Lung (tissue), 12 donors: ENCODE data around the gene TMEM253. TPM values are rescaled to one million over a fixed set of nuclear protein-coding genes. Genes with fewer than 3 reads are reported as not detected.

Source experiments
- ATAC-seq: fragments of 200-7000 bp; cut with Tn5 transposase; one replicate; pipeline ENCODE4 v1.9.1; 2020; ENCODE audit warnings: moderate number of reproducible peaks; ENCODE audit not compliant: insufficient read depth, low FRiP score
- DNase-seq, 3 donors: peaks; one replicate each; pipeline ENCODE4 v3.0.0-alpha.2; 2013 to 2017
- H3K27ac ChIP-seq, 2 donors: one replicate each; pipeline ENCODE4 v1.5.1; 2013; ENCODE audit warnings: mild to moderate bottlenecking in 2 of 2, moderate library complexity in 2 of 2, control low read depth in 1 of 2, inconsistent platforms in 1 of 2, low read depth in 1 of 2, low read length in 1 of 2
- H3K27me3 ChIP-seq, 3 donors: one replicate each; pipeline ENCODE4 v1.5.1; 2013; ENCODE audit warnings: low read length in 2 of 3; ENCODE audit not compliant: control insufficient read depth in 3 of 3, insufficient read depth in 3 of 3
- H3K36me3 ChIP-seq, 4 donors: one replicate each; pipeline ENCODE4 v1.5.1; 2013; ENCODE audit warnings: low read length in 4 of 4, mild to moderate bottlenecking in 1 of 4, moderate library complexity in 1 of 4; ENCODE audit not compliant: control insufficient read depth in 4 of 4, insufficient read depth in 4 of 4
- H3K4me1 ChIP-seq, 5 donors: one replicate each; pipeline ENCODE4 v1.5.1; 2013; ENCODE audit warnings: low read length in 5 of 5, mild to moderate bottlenecking in 2 of 5, moderate library complexity in 1 of 5; ENCODE audit not compliant: control insufficient read depth in 5 of 5, insufficient read depth in 5 of 5
- H3K4me3 ChIP-seq: one replicate; pipeline ENCODE4 v1.5.1; 2013; ENCODE audit warnings: mild to moderate bottlenecking, control low read depth, moderate library complexity
- H3K9ac ChIP-seq, 2 donors: one replicate each; pipeline ENCODE4 v1.5.1; 2013; ENCODE audit warnings: low read length in 2 of 2, control low read depth in 1 of 2; ENCODE audit not compliant: insufficient read depth in 1 of 2
- H3K9me3 ChIP-seq, 4 donors: one replicate each; pipeline ENCODE4 v1.5.1; 2013; ENCODE audit warnings: low read length in 3 of 4, mild to moderate bottlenecking in 1 of 4, moderate library complexity in 1 of 4; ENCODE audit not compliant: control insufficient read depth in 4 of 4, insufficient read depth in 3 of 4
- CTCF ChIP-seq: IDR thresholded peaks from 2 replicates; pipeline ENCODE4 v1.5.1; 2012; ENCODE audit warnings: mild to moderate bottlenecking; ENCODE audit errors: control extremely low read depth, extremely low read depth
- WGBS, 2 donors: extraction: QIAGEN DNeasy Blood & Tissue Kit; methylation state at CpG; one replicate each; pipeline ENCODE4 v1.1.7; 2013; 5-methylcytosine and 5-hydroxymethylcytosine counted together
- polyA plus RNA-seq, 2 donors: library from polyadenylated mRNA; stranded (reverse); fragments of 200-250 nt; gene quantifications; one replicate each; pipeline ENCODE4 v1.2.1, GENCODE V29; 2013
- total RNA-seq, 2 donors: library from RNA; depleted of rRNA in 1 of 2; stranded (reverse); fragments of >200 nt in 1 of 2; gene quantifications; one replicate each; pipeline ENCODE4 v1.2.1, GENCODE V29; 2014 to 2021
- donor health status: control.
- donor health status: control.
- donor health status: Bipolar disorder and iron deficiency.
- donor health status: healthy.
- donor health status: DM: yes; HTN: yes; CAD: no.

The TMEM253 gene
- total and polyA plus RNA-seq, 4 donors = 0.20 to 0.52 (median 0.34) TPM

- no peak overlapping the region for H3K9ac ChIP-seq
- no peaks in the 10 kb centered on the region for H3K36me3 ChIP-seq
- H3K4me1 ChIP-seq = peaks cover 10 to 48% (median 22%) of the 10 kb centered on the region in 5 donors
These were observed 1.0 kb downstream of the TMEM253 start for GRCh38 chr14:21101802-21102413.

GRCh38 chr14:21102521-21103410 lies 1.9 kb downstream of the TMEM253 start:
- H3K36me3 ChIP-seq = no peaks in the 10 kb centered on the region
- no peaks in the 10 kb centered on the region for H3K27me3 ChIP-seq
- H3K9me3 ChIP-seq = no peaks in the 10 kb centered on the region
- no peak for ATAC-seq
- TF ChIP-seq CTCF = no peak
- H3K27ac ChIP-seq = peak overlapping the region; percentile 11 to 97
- peaks cover 13 to 54% (median 23%) of the 10 kb centered on the region in 5 donors for H3K4me1 ChIP-seq
- no peak for DNase-seq
- H3K9ac ChIP-seq = peak overlapping the region in 1 of 2 donors; percentile 59
- WGBS, 2 donors = 22 to 26% methylated on average over 9 of the region's 9 CpGs
- H3K4me3 ChIP-seq = no peak overlapping the region

More at GRCh38 chr14:21101802-21102413, 1.0 kb downstream of the TMEM253 start:
- Histone ChIP-seq H3K4me3 (no peak overlapping the region), H3K9me3 (no peaks in the 10 kb centered on the region), H3K27me3 (no peaks in the 10 kb centered on the region), H3K27ac (no peak overlapping the region)
- no peak for ATAC-seq
- no peak for TF ChIP-seq CTCF
- WGBS, 2 donors = 89% methylated on average over 8 of the region's 8 CpGs
- no peak for DNase-seq

GRCh38 chr14:21103411-21103709 lies 2.5 kb downstream of the TMEM253 start:
- no peaks in the 10 kb centered on the region for H3K27me3 ChIP-seq
- DNase-seq = no peak
- TF ChIP-seq CTCF = no peak
- H3K4me3 ChIP-seq = peak overlapping the region; percentile 17
- whole genome bisulfite sequencing, 2 donors = 1% methylated on average over 9 of the region's 9 CpGs
- H3K36me3 ChIP-seq = no peaks in the 10 kb centered on the region
- peaks cover 13 to 54% (median 23%) of the 10 kb centered on the region in 5 donors for H3K4me1 ChIP-seq
- no peaks in the 10 kb centered on the region for H3K9me3 ChIP-seq
- H3K27ac ChIP-seq = peak overlapping the region; percentile 11 to 97
- H3K9ac ChIP-seq = peak overlapping the region; percentile 59 to 93
- no peak for ATAC-seq
